Kidney epithelial cell (primary cell): Measurements from ENCODE around the gene STPG2. TPM values are rescaled to one million over a fixed set of nuclear protein-coding genes. Genes with fewer than 3 reads are reported as not detected.

Experiments used
- DNase-seq: peaks from one replicate; pipeline ENCODE4 v3.0.0-alpha.2; 2010; ENCODE audit warnings: low read depth
- H3K27me3 ChIP-seq: 2 replicates; pipeline ENCODE4 v1.6.0; 2011; ENCODE audit warnings: low read length; ENCODE audit not compliant: control insufficient read depth, insufficient read depth
- H3K36me3 ChIP-seq: 2 replicates; pipeline ENCODE4 v1.5.1; 2011; ENCODE audit warnings: low read length; ENCODE audit not compliant: control insufficient read depth, insufficient read depth
- H3K4me3 ChIP-seq: 2 replicates; pipeline ENCODE4 v1.5.1; 2011; ENCODE audit warnings: low read depth, mild to moderate bottlenecking, control low read depth, low read length
- CTCF ChIP-seq: IDR thresholded peaks from 2 replicates; pipeline ENCODE4 v1.5.1; 2011; ENCODE audit warnings: mild to moderate bottlenecking, moderate library complexity, low read length, control low read depth, inconsistent platforms; ENCODE audit not compliant: insufficient read depth, poor library complexity, severe bottlenecking
- total RNA-seq: library from RNA; depleted of rRNA; stranded (reverse); fragments of >200 nt; gene quantifications from 2 replicates; pipeline ENCODE4 v1.2.3, GENCODE V29; 2015

Gene STPG2
- 0.07 TPM in 1 of 2 replicates, not detected in the other for total RNA-seq

DNA sequence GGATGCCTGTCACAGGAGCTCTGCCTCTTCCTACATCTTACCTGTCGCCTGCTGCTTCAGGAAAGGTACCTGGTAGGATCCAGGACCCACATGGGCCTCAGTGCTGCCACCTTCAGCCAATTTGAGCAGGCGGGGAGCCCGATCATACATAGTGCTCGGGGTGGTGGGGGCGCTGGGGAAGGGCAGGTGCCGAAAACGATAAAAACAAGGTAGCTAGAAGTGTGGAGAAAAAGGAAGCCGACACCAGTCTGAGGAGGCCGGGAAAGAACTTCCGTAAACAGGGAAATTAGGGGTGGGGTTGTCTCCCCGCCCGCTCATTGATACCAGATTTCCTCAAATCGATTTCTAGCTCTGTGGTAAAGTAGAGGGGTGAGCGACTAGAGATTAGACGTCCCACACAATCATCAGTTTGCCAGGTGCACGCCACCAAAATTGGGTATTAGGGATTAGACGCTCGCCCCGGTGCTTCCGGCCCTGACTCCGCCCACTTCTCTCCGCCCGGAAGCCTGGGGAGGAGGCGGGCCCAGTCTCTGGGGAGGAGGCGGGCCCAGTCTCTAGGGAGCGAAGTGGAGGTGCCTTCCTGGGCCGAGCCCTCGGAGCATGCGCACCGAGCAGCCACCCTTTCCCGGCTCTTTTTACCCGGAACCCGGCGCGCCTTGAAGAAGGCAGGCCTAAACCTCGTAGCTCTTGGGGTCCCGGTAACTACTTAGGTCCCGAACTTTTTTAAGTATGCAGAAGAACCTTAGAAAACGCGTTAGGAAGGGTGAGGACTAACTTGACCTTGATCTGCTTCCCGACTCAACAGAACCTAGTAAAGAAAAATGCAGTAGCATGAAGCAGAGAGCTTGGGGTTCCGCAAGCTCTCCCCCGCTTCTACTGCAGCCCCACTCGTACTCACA lies at the start of gene STPG2:
Gene STPG2 (minus strand): TSS at position 476 of the 899 bp plus-strand sequence.
- no peaks in the 10 kb centered on the region for H3K27me3 ChIP-seq

GRCh38 chr4:98185279-98185678 lies 42.0 kb upstream of the STPG2 start:
- TF ChIP-seq CTCF, result no peak
- no peak for DNase-seq
- H3K36me3 ChIP-seq, result no peaks in the 10 kb centered on the region

More for the DNA sequence above, at the start of gene STPG2:
- TF ChIP-seq CTCF, result peak; percentile 65
- Histone ChIP-seq H3K4me3 (peak within 1 kb of the TSS; percentile 56), H3K36me3 (no peaks in the 10 kb centered on the region)
- peak; percentile 72 for DNase-seq

GRCh38 chr4:98181809-98182208 lies 38.5 kb upstream of the STPG2 start:
- no peak for TF ChIP-seq CTCF
- Histone ChIP-seq H3K36me3 (no peaks in the 10 kb centered on the region), H3K4me3 (no peak overlapping the region), H3K27me3 (no peaks in the 10 kb centered on the region)
- DNase-seq, result no peak

More at GRCh38 chr4:98185279-98185678, 42.0 kb upstream of the STPG2 start:
- Histone ChIP-seq H3K4me3 (no peak overlapping the region), H3K27me3 (no peaks in the 10 kb centered on the region)

GRCh38 chr4:98179951-98180350 lies 36.7 kb upstream of the STPG2 start:
- Histone ChIP-seq H3K27me3 (no peaks in the 10 kb centered on the region), H3K36me3 (no peaks in the 10 kb centered on the region), H3K4me3 (no peak overlapping the region)
- no peak for DNase-seq
- TF ChIP-seq CTCF, result no peak

GRCh38 chr4:98176531-98176930 lies 33.3 kb upstream of the STPG2 start:
- TF ChIP-seq CTCF, result no peak
- no peaks in the 10 kb centered on the region for H3K36me3 ChIP-seq
- no peak for DNase-seq
- H3K4me3 ChIP-seq, result no peak overlapping the region
- H3K27me3 ChIP-seq, result no peaks in the 10 kb centered on the region
